Measurements from ENCODE around the gene RIPK1.
"Not testable (repeated sequence)": the region's sequence is repeated elsewhere in the genome, so short reads cannot be mapped to it uniquely, and the experiment has no call there.

The RIPK1 gene

DNA sequence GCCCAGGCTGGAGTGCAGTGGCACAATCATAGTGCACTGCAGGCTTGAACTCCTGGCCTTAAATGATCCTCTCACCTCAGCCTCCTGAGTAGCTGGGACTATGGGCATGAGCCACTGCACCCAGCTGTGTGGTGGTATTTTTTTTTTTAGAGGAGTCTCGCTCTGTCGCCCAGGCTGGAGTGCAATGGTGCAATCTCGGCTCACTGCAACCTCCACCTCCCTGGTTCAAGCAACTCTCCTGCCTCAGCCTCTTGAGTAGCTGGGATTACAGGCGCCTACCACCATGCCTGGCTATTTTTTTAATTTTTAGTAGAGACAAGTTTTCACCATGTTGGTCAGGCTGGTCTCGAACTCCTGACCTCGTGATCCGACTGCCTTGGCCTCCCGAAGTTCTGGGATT lies 10.7 kb downstream of the RIPK1 start:
- WGBS (ENCODE audit: extremely low coverage, insufficient coverage, low lambda C conversion rate) = no CpG with 5 or more reads among the region's 8 CpGs

GRCh38 chr6:3079682-3080081 lies 11.4 kb downstream of the RIPK1 start:
- H4K8ac ChIP-seq (ENCODE audit: low read depth, low read length) = no peak overlapping the region
- H2BK120ac ChIP-seq (ENCODE audit: low read depth, low read length) = no peak overlapping the region
- H3K4ac ChIP-seq (ENCODE audit: low read depth, low read length) = no peak overlapping the region
- H3K27ac ChIP-seq (ENCODE audit: low read depth, low read length) = no peak overlapping the region
- no CpG with 5 or more reads among the region's 1 CpG for WGBS (ENCODE audit: extremely low coverage, insufficient coverage, low lambda C conversion rate)
- H3K79me2 ChIP-seq (ENCODE audit: control insufficient read depth, insufficient read depth, low read length) = peaks cover 4% of the 10 kb centered on the region
- no peak overlapping the region for H4K5ac ChIP-seq (ENCODE audit: low read length)
- H3K36me3 ChIP-seq (ENCODE audit: control insufficient read depth, insufficient read depth, low read length) = peaks cover 7% of the 10 kb centered on the region
- H2AK5ac ChIP-seq (ENCODE audit: low read length) = no peak overlapping the region
- H3K27me3 ChIP-seq (ENCODE audit: insufficient read depth, low read length, poor library complexity) = no peaks in the 10 kb centered on the region
- no peak overlapping the region for H3K23ac ChIP-seq (ENCODE audit: low read length)
- H3K56ac ChIP-seq (ENCODE audit: low read length) = no peak overlapping the region
- no peak overlapping the region for H3K9ac ChIP-seq (ENCODE audit: low read length)
- peaks cover 3% of the 10 kb centered on the region for H3K79me1 ChIP-seq (ENCODE audit: low read length)
- no peaks in the 10 kb centered on the region for H3K4me1 ChIP-seq (ENCODE audit: control insufficient read depth, low read depth, low read length)
- H3K18ac ChIP-seq (ENCODE audit: low read length) = no peak overlapping the region
- no peak overlapping the region for H2BK15ac ChIP-seq (replicated peaks; ENCODE audit: low read depth)
- no peak overlapping the region for H2BK5ac ChIP-seq (ENCODE audit: low read length)
- no peak overlapping the region for H3K4me2 ChIP-seq (ENCODE audit: low read length)
- DNase-seq = no peak
- H3K4me3 ChIP-seq (ENCODE audit: low read length) = no peak overlapping the region

More for the DNA sequence above, 10.7 kb downstream of the RIPK1 start:
- not testable (repeated sequence) for H3K79me1 ChIP-seq (ENCODE audit: low read length); H3K4me2 ChIP-seq (ENCODE audit: low read length); H3K27me3 ChIP-seq (ENCODE audit: insufficient read depth, low read length, poor library complexity); H3K4ac ChIP-seq (ENCODE audit: low read depth, low read length); H3K23ac ChIP-seq (ENCODE audit: low read length); H2BK15ac ChIP-seq (replicated peaks; ENCODE audit: low read depth); H2BK120ac ChIP-seq (ENCODE audit: low read depth, low read length); H3K27ac ChIP-seq (ENCODE audit: low read depth, low read length); H3K9ac ChIP-seq (ENCODE audit: low read length); H4K8ac ChIP-seq (ENCODE audit: low read depth, low read length); H3K79me2 ChIP-seq (ENCODE audit: control insufficient read depth, insufficient read depth, low read length); DNase-seq; H2AK5ac ChIP-seq (ENCODE audit: low read length); H3K4me1 ChIP-seq (ENCODE audit: control insufficient read depth, low read depth, low read length); H3K4me3 ChIP-seq (ENCODE audit: low read length); H3K36me3 ChIP-seq (ENCODE audit: control insufficient read depth, insufficient read depth, low read length); H2BK5ac ChIP-seq (ENCODE audit: low read length); H4K5ac ChIP-seq (ENCODE audit: low read length); H3K18ac ChIP-seq (ENCODE audit: low read length); H3K56ac ChIP-seq (ENCODE audit: low read length)

GRCh38 chr6:3081960-3082359 lies 13.7 kb downstream of the RIPK1 start:
- H3K56ac ChIP-seq (ENCODE audit: low read length) = no peak overlapping the region
- H3K79me1 ChIP-seq (ENCODE audit: low read length) = peaks cover 3% of the 10 kb centered on the region
- peak; percentile 17 for DNase-seq
- H2BK15ac ChIP-seq (replicated peaks; ENCODE audit: low read depth) = no peak overlapping the region
- no peak overlapping the region for H3K4me2 ChIP-seq (ENCODE audit: low read length)
- no peak overlapping the region for H3K9ac ChIP-seq (ENCODE audit: low read length)
- no peak overlapping the region for H3K4me3 ChIP-seq (ENCODE audit: low read length)
- H4K5ac ChIP-seq (ENCODE audit: low read length) = no peak overlapping the region
- no peak overlapping the region for H2BK120ac ChIP-seq (ENCODE audit: low read depth, low read length)
- no peaks in the 10 kb centered on the region for H3K4me1 ChIP-seq (ENCODE audit: control insufficient read depth, low read depth, low read length)
- no peaks in the 10 kb centered on the region for H3K79me2 ChIP-seq (ENCODE audit: control insufficient read depth, insufficient read depth, low read length)
- H4K8ac ChIP-seq (ENCODE audit: low read depth, low read length) = no peak overlapping the region
- no peak overlapping the region for H3K27ac ChIP-seq (ENCODE audit: low read depth, low read length)
- no peak overlapping the region for H3K23ac ChIP-seq (ENCODE audit: low read length)
- no CpG with 5 or more reads among the region's 5 CpGs for WGBS (ENCODE audit: extremely low coverage, insufficient coverage, low lambda C conversion rate)
- no peak overlapping the region for H2AK5ac ChIP-seq (ENCODE audit: low read length)
- no peak overlapping the region for H3K18ac ChIP-seq (ENCODE audit: low read length)
- H3K27me3 ChIP-seq (ENCODE audit: insufficient read depth, low read length, poor library complexity) = no peaks in the 10 kb centered on the region
- no peak overlapping the region for H2BK5ac ChIP-seq (ENCODE audit: low read length)
- no peak overlapping the region for H3K4ac ChIP-seq (ENCODE audit: low read depth, low read length)
- H3K36me3 ChIP-seq (ENCODE audit: control insufficient read depth, insufficient read depth, low read length) = peaks cover 12% of the 10 kb centered on the region

GRCh38 chr6:3085074-3085473 lies 16.8 kb downstream of the RIPK1 start:
- no CpG with 5 or more reads among the region's 4 CpGs for WGBS (ENCODE audit: extremely low coverage, insufficient coverage, low lambda C conversion rate)

DNA sequence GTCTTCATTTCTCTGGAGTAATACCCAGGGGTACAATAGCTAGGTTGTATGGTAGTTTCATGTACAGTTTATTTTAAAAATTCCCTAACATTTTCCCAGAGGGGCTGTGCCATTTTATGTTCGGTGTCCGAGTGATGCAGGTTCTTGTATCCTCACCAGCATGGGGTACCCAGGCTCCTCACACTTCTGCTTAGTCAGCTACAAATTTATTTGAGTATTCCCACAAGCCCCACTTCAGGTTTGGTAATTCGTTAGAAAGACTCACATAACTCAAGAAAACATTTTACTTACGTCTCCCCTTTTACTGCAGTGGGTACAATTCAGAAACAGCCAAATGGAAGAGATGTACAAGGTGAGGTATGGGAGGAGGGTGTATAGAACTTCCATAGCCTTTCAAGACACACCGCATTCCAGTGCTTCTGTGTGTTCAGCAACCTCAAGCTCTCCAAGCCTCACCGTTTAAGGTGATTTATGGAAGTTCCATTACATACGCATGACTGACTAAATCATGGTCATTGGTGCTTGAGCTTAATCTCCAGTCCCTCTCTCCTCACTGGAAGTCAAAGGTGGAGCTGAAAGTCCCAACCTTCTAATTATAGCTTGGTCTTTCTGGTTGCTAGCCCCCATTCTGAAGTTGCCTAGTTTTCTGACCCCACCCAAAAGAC lies 18.1 kb downstream of the RIPK1 start:
- no peak overlapping the region for H3K23ac ChIP-seq (ENCODE audit: low read length)
- H3K18ac ChIP-seq (ENCODE audit: low read length) = no peak overlapping the region
- no peak overlapping the region for H4K5ac ChIP-seq (ENCODE audit: low read length)
- H4K8ac ChIP-seq (ENCODE audit: low read depth, low read length) = no peak overlapping the region
- H3K4me2 ChIP-seq (ENCODE audit: low read length) = no peak overlapping the region
- WGBS (ENCODE audit: extremely low coverage, insufficient coverage, low lambda C conversion rate) = no CpG with 5 or more reads among the region's 7 CpGs
- no peaks in the 10 kb centered on the region for H3K4me1 ChIP-seq (ENCODE audit: control insufficient read depth, low read depth, low read length)
- H2AK5ac ChIP-seq (ENCODE audit: low read length) = no peak overlapping the region
- H2BK15ac ChIP-seq (replicated peaks; ENCODE audit: low read depth) = no peak overlapping the region
- H3K4me3 ChIP-seq (ENCODE audit: low read length) = no peak overlapping the region
- DNase-seq = no peak
- peaks cover 22% of the 10 kb centered on the region for H3K36me3 ChIP-seq (ENCODE audit: control insufficient read depth, insufficient read depth, low read length)
- H3K79me1 ChIP-seq (ENCODE audit: low read length) = no peaks in the 10 kb centered on the region
- H2BK5ac ChIP-seq (ENCODE audit: low read length) = no peak overlapping the region
- H3K56ac ChIP-seq (ENCODE audit: low read length) = no peak overlapping the region
- no peak overlapping the region for H3K4ac ChIP-seq (ENCODE audit: low read depth, low read length)
- no peak overlapping the region for H3K27ac ChIP-seq (ENCODE audit: low read depth, low read length)
- H3K27me3 ChIP-seq (ENCODE audit: insufficient read depth, low read length, poor library complexity) = no peaks in the 10 kb centered on the region
- no peak overlapping the region for H3K9ac ChIP-seq (ENCODE audit: low read length)
- no peak overlapping the region for H2BK120ac ChIP-seq (ENCODE audit: low read depth, low read length)
- H3K79me2 ChIP-seq (ENCODE audit: control insufficient read depth, insufficient read depth, low read length) = no peaks in the 10 kb centered on the region

More at GRCh38 chr6:3085074-3085473, 16.8 kb downstream of the RIPK1 start:
- H3K9ac ChIP-seq (ENCODE audit: low read length) = no peak overlapping the region
- no peaks in the 10 kb centered on the region for H3K79me2 ChIP-seq (ENCODE audit: control insufficient read depth, insufficient read depth, low read length)
- no peak overlapping the region for H3K4me2 ChIP-seq (ENCODE audit: low read length)
- no peak overlapping the region for H3K56ac ChIP-seq (ENCODE audit: low read length)
- H3K27ac ChIP-seq (ENCODE audit: low read depth, low read length) = no peak overlapping the region
- H3K4ac ChIP-seq (ENCODE audit: low read depth, low read length) = no peak overlapping the region
- H2BK120ac ChIP-seq (ENCODE audit: low read depth, low read length) = no peak overlapping the region
- H3K18ac ChIP-seq (ENCODE audit: low read length) = no peak overlapping the region
- H2BK15ac ChIP-seq (replicated peaks; ENCODE audit: low read depth) = no peak overlapping the region
- no peaks in the 10 kb centered on the region for H3K79me1 ChIP-seq (ENCODE audit: low read length)
- H2AK5ac ChIP-seq (ENCODE audit: low read length) = no peak overlapping the region
- no peaks in the 10 kb centered on the region for H3K4me1 ChIP-seq (ENCODE audit: control insufficient read depth, low read depth, low read length)
- no peak overlapping the region for H3K23ac ChIP-seq (ENCODE audit: low read length)
- no peak for DNase-seq
- no peak overlapping the region for H4K5ac ChIP-seq (ENCODE audit: low read length)
- peaks cover 22% of the 10 kb centered on the region for H3K36me3 ChIP-seq (ENCODE audit: control insufficient read depth, insufficient read depth, low read length)
- H2BK5ac ChIP-seq (ENCODE audit: low read length) = no peak overlapping the region
- H3K4me3 ChIP-seq (ENCODE audit: low read length) = no peak overlapping the region
- H4K8ac ChIP-seq (ENCODE audit: low read depth, low read length) = no peak overlapping the region
- no peaks in the 10 kb centered on the region for H3K27me3 ChIP-seq (ENCODE audit: insufficient read depth, low read length, poor library complexity)

DNA sequence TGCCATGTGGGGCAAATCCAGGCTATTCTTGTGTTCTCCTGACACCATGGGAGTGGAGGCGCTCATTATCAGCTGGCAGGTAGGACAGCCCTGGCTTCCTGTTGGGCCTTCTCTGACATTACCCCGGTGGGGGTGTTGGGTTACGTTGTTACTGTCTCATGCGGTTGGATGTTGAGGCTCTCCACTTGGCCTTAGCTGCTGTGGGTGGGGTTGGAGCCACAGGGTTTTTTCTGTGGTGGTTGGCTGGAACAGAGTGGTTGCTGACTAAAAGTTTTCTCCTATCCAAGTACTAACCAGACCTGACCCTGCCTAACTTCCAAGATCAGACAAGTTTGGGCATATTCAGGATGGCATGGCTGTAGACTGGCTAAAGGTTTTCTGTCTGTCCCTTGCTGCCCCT lies 20.2 kb downstream of the RIPK1 start:
- WGBS (ENCODE audit: extremely low coverage, insufficient coverage, low lambda C conversion rate) = no CpG with 5 or more reads among the region's 4 CpGs
- H4K5ac ChIP-seq (ENCODE audit: low read length) = no peak overlapping the region
- no peak overlapping the region for H3K56ac ChIP-seq (ENCODE audit: low read length)
- no peak overlapping the region for H2BK120ac ChIP-seq (ENCODE audit: low read depth, low read length)
- H3K36me3 ChIP-seq (ENCODE audit: control insufficient read depth, insufficient read depth, low read length) = peaks cover 18% of the 10 kb centered on the region
- H2AK5ac ChIP-seq (ENCODE audit: low read length) = no peak overlapping the region
- no peak for DNase-seq
- no peak overlapping the region for H3K4me2 ChIP-seq (ENCODE audit: low read length)
- H3K4me3 ChIP-seq (ENCODE audit: low read length) = peak overlapping the region; percentile 28
- H3K79me2 ChIP-seq (ENCODE audit: control insufficient read depth, insufficient read depth, low read length) = no peaks in the 10 kb centered on the region
- no peak overlapping the region for H3K23ac ChIP-seq (ENCODE audit: low read length)
- no peak overlapping the region for H4K8ac ChIP-seq (ENCODE audit: low read depth, low read length)
- no peaks in the 10 kb centered on the region for H3K27me3 ChIP-seq (ENCODE audit: insufficient read depth, low read length, poor library complexity)
- H3K27ac ChIP-seq (ENCODE audit: low read depth, low read length) = no peak overlapping the region
- no peaks in the 10 kb centered on the region for H3K79me1 ChIP-seq (ENCODE audit: low read length)
- no peak overlapping the region for H3K9ac ChIP-seq (ENCODE audit: low read length)
- no peak overlapping the region for H3K4ac ChIP-seq (ENCODE audit: low read depth, low read length)
- H2BK15ac ChIP-seq (replicated peaks; ENCODE audit: low read depth) = no peak overlapping the region
- H3K18ac ChIP-seq (ENCODE audit: low read length) = no peak overlapping the region
- no peaks in the 10 kb centered on the region for H3K4me1 ChIP-seq (ENCODE audit: control insufficient read depth, low read depth, low read length)
- no peak overlapping the region for H2BK5ac ChIP-seq (ENCODE audit: low read length)
